CD14-positive monocyte (primary cell): ENCODE results near the gene TRAPPC3L. TPM values are rescaled to one million over a fixed set of nuclear protein-coding genes. Genes with fewer than 3 reads are reported as not detected.

Experiments used
- DNase-seq, 3 donors: peaks; one replicate each; pipeline ENCODE4 v3.0.0-alpha.2; 2011 to 2022
- H2AFZ ChIP-seq: 2 replicates; pipeline ENCODE4 v1.6.0; 2012; ENCODE audit warnings: mild to moderate bottlenecking, low read depth, low read length, inconsistent platforms; ENCODE audit not compliant: insufficient read depth, poor library complexity, severe bottlenecking
- H3K27ac ChIP-seq, 2 donors: 1 replicate in 1 of 2; 2 replicates in 1 of 2; pipeline ENCODE4 v1.5.1; 2012 to 2013; ENCODE audit warnings: low read length in 2 of 2, control low read depth in 1 of 2, inconsistent platforms in 1 of 2, low read depth in 1 of 2, mild to moderate bottlenecking in 1 of 2
- H3K27me3 ChIP-seq, 2 donors: one replicate each; pipeline versions ENCODE4 v1.6.0 to v1.6.1; 2011 to 2013; ENCODE audit warnings: low read length in 2 of 2; ENCODE audit not compliant: control insufficient read depth in 2 of 2, insufficient read depth in 2 of 2
- H3K36me3 ChIP-seq, 2 donors: replicated peaks in 1 of 2; 1 replicate in 1 of 2; 2 replicates in 1 of 2; pipeline versions ENCODE4 v1.5.1 to v1.6.1; 2012 to 2013; ENCODE audit warnings: low read length in 2 of 2, control low read depth in 1 of 2, inconsistent platforms in 1 of 2, mild to moderate bottlenecking in 1 of 2; ENCODE audit not compliant: insufficient read depth in 2 of 2, control insufficient read depth in 1 of 2
- H3K4me1 ChIP-seq, 2 donors: 1 replicate in 1 of 2; 2 replicates in 1 of 2; pipeline versions ENCODE4 v1.5.1 to v1.6.1; 2012 to 2013; ENCODE audit warnings: low read length in 2 of 2, control low read depth in 1 of 2, inconsistent platforms in 1 of 2, mild to moderate bottlenecking in 1 of 2, moderate library complexity in 1 of 2; ENCODE audit not compliant: insufficient read depth in 2 of 2, control insufficient read depth in 1 of 2
- H3K4me2 ChIP-seq: replicated peaks from 2 replicates; pipeline ENCODE3; 2012; ENCODE audit warnings: low read length, moderate library complexity, mild to moderate bottlenecking; ENCODE audit not compliant: poor library complexity, severe bottlenecking; ENCODE audit errors: extremely low read depth
- H3K4me3 ChIP-seq, 3 experiments: fragments of 200-600 bp in 1 of 3; sonication (generic) in 1 of 3; replicated peaks in 1 of 3; 1 replicate in 2 of 3; 2 replicates in 1 of 3; pipeline ENCODE4 v1.5.1; 2011 to 2013; ENCODE audit warnings: low read length in 3 of 3, mild to moderate bottlenecking in 3 of 3, control low read depth in 2 of 3, low read depth in 2 of 3, inconsistent platforms in 1 of 3, moderate library complexity in 1 of 3
- H3K79me2 ChIP-seq: 2 replicates; pipeline ENCODE4 v1.6.0; 2012; ENCODE audit warnings: mild to moderate bottlenecking, control low read depth, inconsistent platforms, low read length, moderate library complexity; ENCODE audit not compliant: insufficient read depth
- H3K9ac ChIP-seq: 2 replicates; pipeline ENCODE4 v1.6.0; 2017; ENCODE audit warnings: low read length, mild to moderate bottlenecking; ENCODE audit not compliant: insufficient read depth, poor library complexity, severe bottlenecking
- H3K9me3 ChIP-seq, 2 donors: replicated peaks in 1 of 2; 1 replicate in 1 of 2; 2 replicates in 1 of 2; pipeline versions ENCODE4 v1.5.1 to v1.6.1; 2012 to 2013; ENCODE audit warnings: low read length in 2 of 2, control low read depth in 1 of 2; ENCODE audit not compliant: control insufficient read depth in 1 of 2, insufficient read depth in 1 of 2
- H4K20me1 ChIP-seq: 2 replicates; pipeline ENCODE4 v1.6.0; 2012; ENCODE audit warnings: mild to moderate bottlenecking, low read length, control low read depth, moderate library complexity; ENCODE audit not compliant: insufficient read depth
- H3K27ac Mint-ChIP-seq, 7 donors: one replicate each; pipeline ENCODE4 v1.8.0; 2020; ENCODE audit warnings: mild to moderate bottlenecking in 7 of 7, mixed read lengths in 7 of 7, moderate library complexity in 6 of 7, inconsistent platforms in 2 of 7
- H3K27me3 Mint-ChIP-seq, 3 donors: one replicate each; pipeline ENCODE4 v1.8.0; 2021 to 2022; ENCODE audit warnings: low read depth in 3 of 3, mild to moderate bottlenecking in 3 of 3, mixed read lengths in 3 of 3, moderate library complexity in 3 of 3, inconsistent platforms in 1 of 3
- H3K36me3 Mint-ChIP-seq, 2 donors: one replicate each; pipeline ENCODE4 v1.8.0; 2020; ENCODE audit warnings: mixed read lengths in 2 of 2, inconsistent platforms in 1 of 2, mild to moderate bottlenecking in 1 of 2
- H3K4me1 Mint-ChIP-seq: one replicate; pipeline ENCODE4 v1.8.0; 2020; ENCODE audit warnings: mild to moderate bottlenecking, mixed read lengths
- H3K4me3 Mint-ChIP-seq, 2 donors: one replicate each; pipeline ENCODE4 v1.8.0; 2020; ENCODE audit warnings: mild to moderate bottlenecking in 2 of 2, mixed read lengths in 2 of 2, moderate library complexity in 1 of 2
- H3K9me3 Mint-ChIP-seq, 7 donors: one replicate each; pipeline ENCODE4 v1.8.0; 2020 to 2022; ENCODE audit warnings: mixed read lengths in 7 of 7, mild to moderate bottlenecking in 6 of 7, moderate library complexity in 6 of 7, inconsistent platforms in 2 of 7
- CTCF ChIP-seq: fragments of 200-600 bp; IDR thresholded peaks from one replicate; pipeline ENCODE4 v1.8.0; 2022; ENCODE audit warnings: antibody characterized with exemption, mild to moderate bottlenecking
- WGBS: methylation state at CpG from one replicate; pipeline ENCODE4 v1.1.5; 2013; ENCODE audit warnings: missing lambda C conversion rate; ENCODE audit not compliant: insufficient coverage; 5-methylcytosine and 5-hydroxymethylcytosine counted together
- intact Hi-C, 2 donors: fragments of 100-400 bp; cut with micrococcal nuclease; formaldehyde crosslinking; loops; one replicate each; pipeline versions ENCODE4 v1.15.0 to v1.15.1; 2023
- polyA plus RNA-seq, 3 donors: library from polyadenylated mRNA; depleted of rRNA in 1 of 3; unstranded in 2 of 3; stranded (reverse) in 1 of 3; fragments of 300-500 nt in 2 of 3; fragments of >200 nt in 1 of 3; fragmentation: Illumina TruSeq in 2 of 3; gene quantifications; 1 replicate in 2 of 3; 2 replicates in 1 of 3; pipeline ENCODE4 v1.2.3, GENCODE V29; 2012 to 2021

TRAPPC3L gene
- polyA plus RNA-seq, 3 donors, result 0.17 TPM; not detected in 2

- no peak overlapping the region for H3K9ac ChIP-seq
- H3K4me2 ChIP-seq, result no peak overlapping the region
- 80% methylated on average over 6 of the region's 9 CpGs for WGBS
These were observed 12.1 kb downstream of the TRAPPC3L start for GRCh38 chr6:116533233-116533957.

More at GRCh38 chr6:116533233-116533957, 12.1 kb downstream of the TRAPPC3L start:
- Histone ChIP-seq H4K20me1 (no peaks in the 10 kb centered on the region), H3K9me3 (no peaks in the 10 kb centered on the region), H3K27ac (no peak overlapping the region), H3K27me3 (no peaks in the 10 kb centered on the region), H2AFZ (peak overlapping the region; percentile 30), H3K4me3 (no peak overlapping the region), H3K36me3 (no peaks in the 10 kb centered on the region), H3K4me1 (peaks cover 11 to 14% of the 10 kb centered on the region in 2 donors), H3K79me2 (no peaks in the 10 kb centered on the region)
- no peak for TF ChIP-seq CTCF
- intact Hi-C loops, result loop anchor here (5.0 to 10.0 kb wide), 4 partner anchors 89 to 256 kb away; partner anchors contain the start of gene TSPYL1 (in 1 of the 2)
- Mint-ChIP-seq H3K9me3 (no peaks in the 10 kb centered on the region), H3K27me3 (peaks cover 0 to 4% (median 2%) of the 10 kb centered on the region in 3 donors), H3K36me3 (no peaks in the 10 kb centered on the region), H3K4me3 (no peak overlapping the region), H3K4me1 (peaks cover 19% of the 10 kb centered on the region), H3K27ac (no peak overlapping the region)
- no peak for DNase-seq
